Measurements from ENCODE around the gene TRAF2.

Gene TRAF2

GRCh38 chr9:136854842-136855460 lies 31.4 kb upstream of the TRAF2 start:
- H3K4me1 ChIP-seq (ENCODE audit: low read length), result peaks cover 2% of the 10 kb centered on the region; the same call in 1 of the 2 replicates
- TF ChIP-seq EZH2phosphoT487 (IDR thresholded peaks at IDR 0.05; ENCODE audit: low read depth) (no peak), CTCF (IDR thresholded peaks at IDR 0.05; ENCODE audit: low read depth, low read length) (no peak)

GRCh38 chr9:136855461-136856078 lies 30.7 kb upstream of the TRAF2 start:
- Histone ChIP-seq H3K4me2 (ENCODE audit: low read length) (no peak overlapping the region), H3K4me3 (ENCODE audit: low read length) (no peak overlapping the region), H4K20me1 (ENCODE audit: insufficient read depth, low read length) (peaks cover 4% of the 10 kb centered on the region; the same call in 1 of the 2 replicates), H3K4me1 (ENCODE audit: low read length) (no peaks in the 10 kb centered on the region), H3K79me2 (ENCODE audit: low read length) (no peaks in the 10 kb centered on the region), H3K9me3 (ENCODE audit: insufficient read depth, low read length) (no peaks in the 10 kb centered on the region), H3K36me3 (replicated peaks; ENCODE audit: low read depth, low read length) (no peaks in the 10 kb centered on the region), H3K27ac (ENCODE audit: low read length) (no peak overlapping the region), H3K9ac (ENCODE audit: low read length) (no peak overlapping the region), H3K27me3 (ENCODE audit: low read depth, low read length) (no peaks in the 10 kb centered on the region), H2AFZ (ENCODE audit: low read depth, low read length) (no peak overlapping the region)
- no peak for TF ChIP-seq EZH2phosphoT487 (IDR thresholded peaks at IDR 0.05; ENCODE audit: low read depth)
- no peak for TF ChIP-seq CTCF (IDR thresholded peaks at IDR 0.05; ENCODE audit: low read depth, low read length)

More at GRCh38 chr9:136854842-136855460, 31.4 kb upstream of the TRAF2 start:
- Histone ChIP-seq H3K79me2 (ENCODE audit: low read length) (no peaks in the 10 kb centered on the region), H3K4me3 (ENCODE audit: low read length) (no peak overlapping the region), H3K36me3 (replicated peaks; ENCODE audit: low read depth, low read length) (no peaks in the 10 kb centered on the region), H3K4me2 (ENCODE audit: low read length) (no peak overlapping the region), H3K27me3 (ENCODE audit: low read depth, low read length) (no peaks in the 10 kb centered on the region), H3K27ac (ENCODE audit: low read length) (no peak overlapping the region), H3K9me3 (ENCODE audit: insufficient read depth, low read length) (no peaks in the 10 kb centered on the region), H2AFZ (ENCODE audit: low read depth, low read length) (no peak overlapping the region), H3K9ac (ENCODE audit: low read length) (no peak overlapping the region), H4K20me1 (ENCODE audit: insufficient read depth, low read length) (peaks cover 11% of the 10 kb centered on the region)

- Histone ChIP-seq H3K9me3 (ENCODE audit: insufficient read depth, low read length) (no peaks in the 10 kb centered on the region), H3K36me3 (replicated peaks; ENCODE audit: low read depth, low read length) (no peaks in the 10 kb centered on the region), H3K4me1 (ENCODE audit: low read length) (no peaks in the 10 kb centered on the region), H4K20me1 (ENCODE audit: insufficient read depth, low read length) (peaks cover 4% of the 10 kb centered on the region; the same call in 1 of the 2 replicates), H2AFZ (ENCODE audit: low read depth, low read length) (no peak overlapping the region), H3K4me2 (ENCODE audit: low read length) (no peak overlapping the region), H3K9ac (ENCODE audit: low read length) (no peak overlapping the region), H3K27me3 (ENCODE audit: low read depth, low read length) (no peaks in the 10 kb centered on the region), H3K27ac (ENCODE audit: low read length) (no peak overlapping the region), H3K4me3 (ENCODE audit: low read length) (no peak overlapping the region), H3K79me2 (ENCODE audit: low read length) (no peaks in the 10 kb centered on the region)
- TF ChIP-seq CTCF (IDR thresholded peaks at IDR 0.05; ENCODE audit: low read depth, low read length) (no peak), EZH2phosphoT487 (IDR thresholded peaks at IDR 0.05; ENCODE audit: low read depth) (no peak)
These were observed 30.2 kb upstream of the TRAF2 start for GRCh38 chr9:136856079-136856476.

GRCh38 chr9:136856541-136857141 lies 29.7 kb upstream of the TRAF2 start:
- Histone ChIP-seq H3K36me3 (replicated peaks; ENCODE audit: low read depth, low read length) (peaks cover 1% of the 10 kb centered on the region), H3K9me3 (ENCODE audit: insufficient read depth, low read length) (no peaks in the 10 kb centered on the region), H3K9ac (ENCODE audit: low read length) (no peak overlapping the region), H3K27ac (ENCODE audit: low read length) (no peak overlapping the region), H2AFZ (ENCODE audit: low read depth, low read length) (no peak overlapping the region), H3K4me2 (ENCODE audit: low read length) (no peak overlapping the region), H3K4me1 (ENCODE audit: low read length) (no peaks in the 10 kb centered on the region), H3K79me2 (ENCODE audit: low read length) (no peaks in the 10 kb centered on the region), H3K27me3 (ENCODE audit: low read depth, low read length) (no peaks in the 10 kb centered on the region), H3K4me3 (ENCODE audit: low read length) (no peak overlapping the region), H4K20me1 (ENCODE audit: insufficient read depth, low read length) (peaks cover 4% of the 10 kb centered on the region; the same call in 1 of the 2 replicates)
- TF ChIP-seq EZH2phosphoT487 (IDR thresholded peaks at IDR 0.05; ENCODE audit: low read depth), result no peak
- TF ChIP-seq CTCF (IDR thresholded peaks at IDR 0.05; ENCODE audit: low read depth, low read length), result no peak
